Fibroblast of lung (primary cell): ENCODE results near the gene PTPRO. TPM values are rescaled to one million over a fixed set of nuclear protein-coding genes. Genes with fewer than 3 reads are reported as not detected.

Experiments used
- DNase-seq, 2 donors: peaks; one replicate each; pipeline versions ENCODE4 v3.0.0 to v3.0.0-alpha.2; 2010; ENCODE audit warnings: low read depth in 2 of 2
- H2AFZ ChIP-seq: 2 replicates; pipeline ENCODE4 v1.5.1; 2012; ENCODE audit warnings: low read length, control low read depth, inconsistent platforms
- H3K27ac ChIP-seq: 2 replicates; pipeline ENCODE4 v1.5.1; 2011; ENCODE audit warnings: low read length, control low read depth; ENCODE audit not compliant: insufficient read depth
- H3K27me3 ChIP-seq: 2 replicates; pipeline ENCODE4 v1.5.1; 2011; ENCODE audit warnings: mild to moderate bottlenecking, low read length; ENCODE audit not compliant: control insufficient read depth, insufficient read depth
- H3K36me3 ChIP-seq: 2 replicates; pipeline ENCODE4 v1.5.1; 2011; ENCODE audit warnings: low read length; ENCODE audit not compliant: control insufficient read depth, insufficient read depth
- H3K4me1 ChIP-seq: 2 replicates; pipeline ENCODE4 v1.5.1; 2011; ENCODE audit warnings: low read length; ENCODE audit not compliant: control insufficient read depth, insufficient read depth; ENCODE audit errors: extremely low read depth
- H3K4me2 ChIP-seq: 2 replicates; pipeline ENCODE4 v1.5.1; 2011; ENCODE audit warnings: low read length, control low read depth; ENCODE audit not compliant: insufficient read depth; ENCODE audit errors: extremely low read depth
- H3K4me3 ChIP-seq, 4 experiments: fragments of 200-600 bp in 1 of 4; sonication (generic) in 1 of 4; replicated peaks in 1 of 4; 2 replicates each; pipeline ENCODE4 v1.5.1; 2011 to 2016; ENCODE audit warnings: low read length in 4 of 4, low read depth in 3 of 4, mild to moderate bottlenecking in 3 of 4, control low read depth in 2 of 4, inconsistent platforms in 1 of 4, mixed read lengths in 1 of 4; ENCODE audit not compliant: insufficient read depth in 1 of 4; ENCODE audit errors: control extremely low read depth in 1 of 4
- H3K79me2 ChIP-seq: 2 replicates; pipeline ENCODE4 v1.5.1; 2012; ENCODE audit warnings: mild to moderate bottlenecking, low read length, inconsistent platforms; ENCODE audit not compliant: control insufficient read depth, insufficient read depth
- H3K9ac ChIP-seq: 2 replicates; pipeline ENCODE4 v1.5.1; 2011; ENCODE audit warnings: mild to moderate bottlenecking, low read length, control low read depth; ENCODE audit not compliant: insufficient read depth
- H3K9me3 ChIP-seq: 2 replicates; pipeline ENCODE4 v1.5.1; 2012; ENCODE audit warnings: low read depth, low read length; ENCODE audit not compliant: control insufficient read depth, insufficient read depth
- H4K20me1 ChIP-seq: 2 replicates; pipeline ENCODE4 v1.5.1; 2011; ENCODE audit warnings: low read length; ENCODE audit not compliant: control insufficient read depth, insufficient read depth; ENCODE audit errors: extremely low read depth
- EZH2 ChIP-seq: IDR thresholded peaks from 2 replicates; pipeline ENCODE4 v1.5.1; 2012; ENCODE audit warnings: low read length, control low read depth, mild to moderate bottlenecking; ENCODE audit errors: missing control alignments
- polyA plus RNA-seq, 2 donors: library from polyadenylated mRNA; depleted of rRNA in 1 of 2; stranded (reverse) in 1 of 2; unstranded in 1 of 2; fragments of >200 nt; gene quantifications; 2 replicates each; pipeline ENCODE4 v1.2.1, GENCODE V29; 2011 to 2012; ENCODE audit warnings: missing spikeins in 1 of 2
- total RNA-seq: library from RNA; depleted of rRNA; stranded (reverse); fragments of >200 nt; gene quantifications from 2 replicates; pipeline ENCODE4 v1.2.1, GENCODE V29; 2014
- TF ChIP-seq, protein P1 (sequence below), 2 donors: IDR thresholded peaks in 1 of 2; conservative IDR thresholded peaks in 1 of 2; 1 replicate in 1 of 2; 2 replicates in 1 of 2; pipeline ENCODE4 v1.5.1; 2011 to 2012; ENCODE audit warnings: low read length in 2 of 2, control low read depth in 1 of 2, inconsistent platforms in 1 of 2, low read depth in 1 of 2, mild to moderate bottlenecking in 1 of 2

Gene PTPRO
- total and polyA plus RNA-seq, 2 donors (not counting 1 experiment from before 2014, with no cell fraction given) = 0.33 to 0.35 TPM

- no peak overlapping the region for H3K27ac ChIP-seq
- no peak overlapping the region for H3K9ac ChIP-seq
- no peak overlapping the region for H2AFZ ChIP-seq
- DNase-seq = no peak
- H3K9me3 ChIP-seq = no peaks in the 10 kb centered on the region
- H4K20me1 ChIP-seq = no peaks in the 10 kb centered on the region
- no peaks in the 10 kb centered on the region for H3K27me3 ChIP-seq
- no peaks in the 10 kb centered on the region for H3K36me3 ChIP-seq
- no peak overlapping the region for H3K4me3 ChIP-seq
- H3K4me2 ChIP-seq = no peak overlapping the region
- H3K4me1 ChIP-seq = no peaks in the 10 kb centered on the region
- TF ChIP-seq, protein P1, sequence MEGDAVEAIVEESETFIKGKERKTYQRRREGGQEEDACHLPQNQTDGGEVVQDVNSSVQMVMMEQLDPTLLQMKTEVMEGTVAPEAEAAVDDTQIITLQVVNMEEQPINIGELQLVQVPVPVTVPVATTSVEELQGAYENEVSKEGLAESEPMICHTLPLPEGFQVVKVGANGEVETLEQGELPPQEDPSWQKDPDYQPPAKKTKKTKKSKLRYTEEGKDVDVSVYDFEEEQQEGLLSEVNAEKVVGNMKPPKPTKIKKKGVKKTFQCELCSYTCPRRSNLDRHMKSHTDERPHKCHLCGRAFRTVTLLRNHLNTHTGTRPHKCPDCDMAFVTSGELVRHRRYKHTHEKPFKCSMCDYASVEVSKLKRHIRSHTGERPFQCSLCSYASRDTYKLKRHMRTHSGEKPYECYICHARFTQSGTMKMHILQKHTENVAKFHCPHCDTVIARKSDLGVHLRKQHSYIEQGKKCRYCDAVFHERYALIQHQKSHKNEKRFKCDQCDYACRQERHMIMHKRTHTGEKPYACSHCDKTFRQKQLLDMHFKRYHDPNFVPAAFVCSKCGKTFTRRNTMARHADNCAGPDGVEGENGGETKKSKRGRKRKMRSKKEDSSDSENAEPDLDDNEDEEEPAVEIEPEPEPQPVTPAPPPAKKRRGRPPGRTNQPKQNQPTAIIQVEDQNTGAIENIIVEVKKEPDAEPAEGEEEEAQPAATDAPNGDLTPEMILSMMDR (conservative IDR thresholded peaks at IDR 0.05 in 1 of 2, IDR thresholded peaks at IDR 0.05 in 1 of 2; ENCODE audit: low read depth in 1 of 2, low read length in 2 of 2) = no peak
- TF ChIP-seq EZH2 = no peak
- no peaks in the 10 kb centered on the region for H3K79me2 ChIP-seq
These were observed 7.6 kb downstream of the PTPRO start for GRCh38 chr12:15329891-15330290.

DNA sequence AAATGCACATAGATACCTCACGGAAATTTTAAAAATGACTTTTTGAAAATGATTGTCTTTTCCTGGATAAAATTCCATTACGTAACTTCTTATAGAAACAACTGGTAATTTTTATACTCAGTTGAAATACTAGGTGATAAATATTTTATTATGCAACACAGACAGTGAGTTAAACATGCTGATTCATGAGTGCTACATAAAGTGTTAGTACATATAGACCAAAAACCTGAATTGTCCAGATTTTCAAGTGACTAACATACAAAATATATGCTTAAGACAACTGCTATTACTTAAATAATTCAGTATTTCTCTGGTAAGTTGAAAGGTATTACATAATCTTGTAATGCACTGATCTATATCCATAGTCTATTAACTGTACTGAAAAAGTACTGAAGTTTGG lies 11.9 kb downstream of the PTPRO start:
- Histone ChIP-seq H3K36me3 (no peaks in the 10 kb centered on the region), H3K27me3 (no peaks in the 10 kb centered on the region), H2AFZ (no peak overlapping the region), H3K4me1 (peaks cover 3% of the 10 kb centered on the region), H3K27ac (no peak overlapping the region), H3K9me3 (no peaks in the 10 kb centered on the region), H4K20me1 (no peaks in the 10 kb centered on the region), H3K9ac (no peak overlapping the region), H3K79me2 (no peaks in the 10 kb centered on the region), H3K4me2 (no peak overlapping the region), H3K4me3 (no peak overlapping the region)
- no peak for DNase-seq
- TF ChIP-seq, protein P1 (conservative IDR thresholded peaks at IDR 0.05 in 1 of 2, IDR thresholded peaks at IDR 0.05 in 1 of 2; ENCODE audit: low read depth in 1 of 2, low read length in 2 of 2) = no peak
- no peak for TF ChIP-seq EZH2

GRCh38 chr12:15335959-15336358 lies 13.7 kb downstream of the PTPRO start:
- no peaks in the 10 kb centered on the region for H3K79me2 ChIP-seq
- no peak for DNase-seq
- TF ChIP-seq EZH2 = no peak
- TF ChIP-seq, protein P1 (conservative IDR thresholded peaks at IDR 0.05 in 1 of 2, IDR thresholded peaks at IDR 0.05 in 1 of 2; ENCODE audit: low read depth in 1 of 2, low read length in 2 of 2) = no peak
- no peak overlapping the region for H3K4me3 ChIP-seq
- no peak overlapping the region for H3K9ac ChIP-seq
- no peaks in the 10 kb centered on the region for H4K20me1 ChIP-seq
- no peaks in the 10 kb centered on the region for H3K27me3 ChIP-seq
- H3K4me2 ChIP-seq = no peak overlapping the region
- no peak overlapping the region for H2AFZ ChIP-seq
- peaks cover 3% of the 10 kb centered on the region for H3K4me1 ChIP-seq
- no peak overlapping the region for H3K27ac ChIP-seq
- H3K36me3 ChIP-seq = no peaks in the 10 kb centered on the region
- H3K9me3 ChIP-seq = no peaks in the 10 kb centered on the region
